HG03108 (cell line): ENCODE data around the gene HNRNPU.

ENCODE experiments used
- ATAC-seq: cut with Tn5 transposase; IDR thresholded peaks from one replicate; pipeline ENCODE4 v1.9.1; 2021; ENCODE audit warnings: moderate library complexity; ENCODE audit not compliant: unreplicated experiment

HNRNPU gene

GRCh38 chr1:244810221-244810620, 54.1 kb downstream of the HNRNPU start:
- ATAC-seq = no peak

DNA sequence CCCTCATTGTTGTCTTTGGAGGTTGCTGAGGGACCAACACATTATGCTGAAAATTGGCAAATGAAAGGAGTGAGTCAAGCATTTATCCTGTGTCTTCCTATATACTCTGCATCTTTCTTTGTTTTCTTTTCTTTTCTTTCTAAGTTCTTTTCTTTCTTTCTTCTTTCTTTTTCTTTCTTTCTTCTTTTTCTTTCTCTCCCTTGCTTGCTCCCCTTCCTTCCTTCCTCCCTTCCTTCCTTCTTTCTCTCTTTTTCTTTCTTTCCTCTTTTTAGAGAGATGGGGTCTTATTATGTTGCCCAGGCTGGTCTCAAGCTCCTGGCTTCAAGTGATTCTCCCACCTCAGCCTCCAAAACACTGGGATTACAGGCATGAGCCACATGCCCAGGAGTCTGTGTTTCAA, 57.2 kb downstream of the HNRNPU start:
- ATAC-seq = no peak

GRCh38 chr1:244804841-244805240, 59.5 kb downstream of the HNRNPU start:
- no peak for ATAC-seq

DNA sequence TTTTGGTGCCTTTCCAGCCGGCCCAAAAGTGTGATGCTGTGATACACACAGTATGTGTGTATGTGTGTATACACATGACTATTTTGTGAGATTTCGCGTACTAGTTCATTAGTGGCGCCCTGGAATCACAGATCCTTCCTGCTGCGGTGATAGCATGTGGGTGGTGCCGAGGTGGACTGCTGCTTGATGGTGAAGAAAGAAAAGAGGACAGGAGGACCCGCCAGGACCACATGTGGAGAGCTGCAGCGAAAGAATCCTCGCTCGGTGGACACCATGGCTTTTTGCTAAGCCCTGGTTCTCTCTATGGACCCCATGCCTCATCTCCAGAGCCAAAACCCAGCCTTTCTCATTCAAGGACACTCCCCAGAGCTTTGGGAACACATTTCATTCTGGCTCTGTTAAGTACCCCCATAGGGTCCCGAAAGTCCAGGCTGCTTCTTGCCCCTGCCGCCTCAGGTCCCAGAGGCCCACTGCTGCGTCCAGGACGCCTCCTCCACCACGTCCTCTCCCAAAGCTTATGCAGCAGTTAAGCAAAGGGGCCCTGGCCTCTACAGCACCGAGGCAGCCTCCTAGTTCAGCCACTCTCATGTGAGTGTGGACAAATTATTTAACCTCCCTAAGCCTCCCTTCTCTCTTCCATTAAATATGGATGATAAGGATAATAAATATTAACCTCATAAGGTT, 61.6 kb downstream of the HNRNPU start:
- ATAC-seq = no peak

GRCh38 chr1:244802041-244802440, 62.3 kb downstream of the HNRNPU start:
- ATAC-seq = no peak

DNA sequence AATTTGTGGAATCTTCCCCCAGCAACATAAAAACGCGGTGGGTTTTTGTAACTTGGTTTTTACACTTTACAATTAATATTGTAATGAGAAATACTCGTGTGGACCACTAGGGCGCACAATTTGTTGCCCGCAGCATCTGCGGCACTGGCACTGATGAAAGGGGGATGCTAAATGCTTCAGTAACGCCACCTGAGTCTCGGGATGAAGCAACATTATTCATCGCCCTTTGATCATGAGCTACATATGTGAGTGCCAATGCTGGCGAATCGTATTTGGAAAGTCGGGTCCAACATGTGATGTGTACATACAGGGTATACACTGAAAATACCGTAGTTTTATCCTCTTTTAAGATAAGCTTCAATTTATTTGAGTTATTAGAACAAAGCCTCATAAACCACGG, 63.1 kb downstream of the HNRNPU start:
- no peak for ATAC-seq

GRCh38 chr1:244800821-244801220, 63.5 kb downstream of the HNRNPU start:
- ATAC-seq = no peak
